Stimulated activated CD8-positive, alpha-beta memory T cell treated with anti-CD3 and anti-CD28 coated beads, Interleukin-15, amount 100 ng/mL, for 24 hours (primary cell): Measurements from ENCODE around the gene POLD1.
"Not testable (repeated sequence)": the region's sequence is repeated elsewhere in the genome, so short reads cannot be mapped to it uniquely, and the experiment has no call there.

Experiments
- DNase-seq: peaks from one replicate; pipeline ENCODE4 v3.0.0-alpha.2; 2020; ENCODE audit warnings: low read depth

POLD1 gene

DNA sequence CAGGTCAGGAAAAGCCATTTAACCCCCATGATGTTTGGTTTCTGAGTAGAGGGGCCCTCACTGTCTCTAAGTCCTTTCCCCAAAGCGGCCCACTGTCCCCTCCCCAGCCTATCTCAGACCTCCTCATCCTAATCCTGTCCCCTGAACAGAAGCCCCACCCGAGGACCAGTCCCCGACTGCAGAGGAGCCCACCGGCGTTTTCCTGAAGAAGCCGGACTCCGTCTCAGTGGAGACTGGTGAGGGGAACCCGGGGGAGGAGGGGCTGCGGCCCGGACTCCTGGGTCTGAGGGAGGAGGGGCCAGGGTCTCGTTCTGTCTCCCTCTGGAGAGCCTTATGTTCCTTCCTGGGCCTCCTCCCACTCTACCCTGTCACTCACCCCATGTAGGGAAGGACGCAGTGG, 51.5 kb downstream of the POLD1 start:
- no peak for DNase-seq

DNA sequence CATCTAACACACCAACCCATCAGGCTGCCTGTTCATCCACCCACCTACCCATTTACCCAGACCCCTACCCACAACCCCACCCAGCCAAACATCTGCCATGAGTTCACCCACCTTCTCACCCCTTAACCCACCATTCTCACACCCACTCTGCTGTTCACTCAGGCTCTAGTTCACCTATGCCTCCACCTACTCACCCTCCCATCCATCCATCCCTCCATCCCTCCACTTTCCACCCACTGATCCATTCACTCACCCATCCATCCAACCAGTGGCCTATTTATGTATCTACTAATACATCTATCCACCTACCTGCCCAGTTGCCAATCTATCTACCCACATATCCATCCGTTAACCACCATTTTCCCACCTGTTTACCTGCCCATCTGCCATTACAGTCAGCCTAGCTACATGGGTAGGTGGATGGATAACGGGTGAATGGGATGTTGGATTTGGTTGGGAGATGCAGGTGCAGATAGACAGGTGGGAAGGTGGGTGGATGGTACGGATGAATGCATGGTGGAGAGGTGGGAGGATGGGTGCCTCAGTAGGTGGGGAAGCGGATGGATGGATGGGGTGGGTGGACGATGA, 53.8 kb downstream of the POLD1 start:
- no peak for DNase-seq

DNA sequence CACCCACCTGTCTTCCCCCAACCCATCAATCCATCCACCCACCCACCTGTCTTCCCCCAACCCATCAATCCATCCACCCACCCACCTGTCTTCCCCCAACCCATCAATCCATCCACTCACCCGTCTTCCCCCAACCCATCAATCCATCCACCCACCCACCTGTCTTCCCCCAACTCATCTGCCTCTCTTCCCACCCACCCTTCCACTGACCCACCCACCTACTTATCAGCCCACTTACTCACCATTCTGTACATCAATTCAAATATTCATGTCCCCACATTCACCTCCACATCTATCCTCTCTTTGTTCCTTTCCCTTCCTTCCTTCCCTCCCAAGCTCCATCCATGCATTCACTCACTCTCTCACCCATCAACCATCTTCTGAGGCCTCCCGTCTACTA, 55.0 kb downstream of the POLD1 start:
- DNase-seq, result not testable (repeated sequence)

DNA sequence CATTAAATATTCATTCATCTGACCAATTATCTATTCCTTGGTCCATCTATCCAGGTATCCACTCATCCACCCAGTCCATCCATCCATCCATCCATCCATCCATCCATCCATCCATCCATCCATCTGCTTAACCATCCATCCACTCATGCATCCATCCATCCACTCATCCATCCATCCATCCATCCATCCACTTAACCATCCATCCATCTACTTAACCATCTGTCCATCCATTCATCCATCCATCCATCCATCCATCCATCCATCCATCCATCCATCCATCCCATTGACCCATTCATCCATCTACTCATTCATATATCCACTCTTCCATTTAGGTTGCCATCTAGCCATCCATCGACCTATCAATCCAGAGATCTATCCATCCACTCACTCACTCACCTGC, 59.9 kb downstream of the POLD1 start:
- no peak for DNase-seq

DNA sequence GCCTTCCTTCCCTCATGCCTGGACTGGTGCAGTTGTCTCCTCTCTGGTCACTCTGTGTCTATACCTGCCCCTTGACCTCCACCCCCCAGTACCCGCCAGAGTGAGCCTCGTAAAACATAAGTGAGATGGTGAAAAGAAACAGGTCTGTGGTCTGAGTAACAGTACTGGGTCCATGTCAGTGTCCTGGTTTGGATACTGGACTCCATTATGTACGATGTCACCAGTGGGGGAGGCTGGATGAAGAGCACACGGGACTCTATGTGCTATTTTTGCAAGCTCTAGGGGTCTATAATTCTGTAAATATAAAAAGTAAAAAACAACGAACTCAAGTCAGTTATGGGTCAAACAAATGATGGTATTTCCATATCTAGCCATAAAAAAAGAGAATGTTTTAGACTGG, 62.9 kb downstream of the POLD1 start:
- no peak for DNase-seq

DNA sequence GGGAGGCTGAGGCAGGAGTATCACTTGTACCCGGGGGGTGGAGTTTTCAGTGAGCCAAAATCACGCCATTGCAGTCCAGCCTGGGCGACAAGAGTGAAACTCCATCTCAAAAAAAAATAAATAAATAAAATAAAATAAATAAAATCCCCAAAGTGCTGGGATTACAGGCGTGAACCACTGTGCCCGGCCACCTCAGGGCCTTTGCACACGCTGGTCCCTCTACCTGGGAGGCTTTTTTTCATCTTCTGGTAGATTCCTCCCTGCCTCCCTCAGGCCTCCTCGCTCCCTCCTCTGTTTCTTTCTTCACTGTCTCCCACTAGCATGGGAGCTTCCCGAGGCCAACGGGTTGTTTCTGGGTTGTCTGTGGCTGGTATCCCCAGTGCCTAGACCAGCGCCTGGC, 63.6 kb downstream of the POLD1 start:
- no peak for DNase-seq

DNA sequence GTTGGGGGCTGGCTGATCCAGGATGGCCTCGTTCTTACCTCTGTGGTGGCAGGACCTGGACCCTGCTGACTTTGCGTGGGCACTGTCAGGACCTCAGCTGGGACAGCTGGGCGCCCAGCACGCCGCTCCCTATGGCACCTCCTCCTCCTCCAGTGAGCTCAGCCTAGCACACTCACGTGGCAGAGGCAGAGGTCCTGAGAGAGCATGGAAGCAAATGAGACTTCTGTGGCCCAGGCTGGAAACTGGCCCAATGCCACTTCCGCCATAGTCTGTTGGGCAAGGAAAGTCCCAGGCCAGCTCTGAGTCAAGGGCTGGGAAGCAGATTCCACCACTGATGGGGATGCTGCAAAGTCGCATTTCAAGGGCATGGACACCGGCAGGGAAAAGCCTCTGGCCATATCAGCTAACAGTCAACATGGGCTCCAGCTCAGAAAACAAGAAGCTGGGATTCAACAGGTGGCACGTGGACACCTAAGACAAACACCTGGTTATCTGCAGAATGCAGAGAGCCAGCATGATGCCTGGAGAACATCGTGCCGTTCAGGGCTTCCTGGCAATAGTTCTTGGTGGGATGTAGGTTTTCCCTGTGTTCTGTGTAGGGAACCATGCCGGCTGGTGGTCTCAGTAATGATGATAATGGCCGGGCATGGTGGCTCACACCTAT, 65.2 kb downstream of the POLD1 start:
- DNase-seq, result no peak

DNA sequence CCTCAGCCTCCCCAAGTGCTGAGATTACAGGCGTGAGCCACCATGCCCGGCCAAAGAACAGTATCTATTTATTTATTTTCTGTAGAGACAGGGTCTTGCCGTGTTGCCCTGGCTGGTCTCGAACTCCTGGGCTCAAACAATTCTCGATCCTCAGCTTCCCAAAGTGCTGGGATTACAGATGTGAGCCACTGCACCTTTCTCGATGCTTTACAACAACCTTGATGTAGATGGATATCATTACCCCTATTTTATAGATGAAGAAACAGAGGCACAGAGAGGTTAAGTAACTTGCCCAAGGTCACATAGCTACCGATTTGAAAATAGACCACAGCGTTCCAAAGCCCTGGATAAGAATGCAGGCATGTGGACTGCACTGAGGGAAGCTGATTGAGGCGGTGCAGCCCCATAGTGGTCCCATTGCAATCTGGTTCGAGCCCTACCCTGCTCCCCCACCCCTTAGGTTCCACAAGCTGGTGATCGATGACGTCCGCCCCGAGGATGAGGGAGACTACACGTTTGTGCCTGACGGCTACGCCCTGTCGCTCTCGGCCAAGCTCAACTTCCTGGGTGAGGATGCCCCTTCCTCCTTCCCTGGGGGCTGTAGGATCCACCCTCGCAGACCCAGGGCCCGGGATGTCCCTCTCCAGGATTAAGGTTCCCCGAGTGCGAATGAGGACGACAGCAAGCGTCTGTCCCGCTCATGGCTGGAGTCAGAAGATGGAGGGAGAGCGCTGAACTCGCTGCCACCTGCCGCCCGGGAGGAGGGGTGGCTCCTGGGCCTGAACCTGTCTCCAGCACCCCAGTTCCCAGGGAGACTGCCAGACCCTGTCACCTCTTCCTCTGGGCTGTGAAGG, 66.4 kb downstream of the POLD1 start:
- DNase-seq, result no peak

DNA sequence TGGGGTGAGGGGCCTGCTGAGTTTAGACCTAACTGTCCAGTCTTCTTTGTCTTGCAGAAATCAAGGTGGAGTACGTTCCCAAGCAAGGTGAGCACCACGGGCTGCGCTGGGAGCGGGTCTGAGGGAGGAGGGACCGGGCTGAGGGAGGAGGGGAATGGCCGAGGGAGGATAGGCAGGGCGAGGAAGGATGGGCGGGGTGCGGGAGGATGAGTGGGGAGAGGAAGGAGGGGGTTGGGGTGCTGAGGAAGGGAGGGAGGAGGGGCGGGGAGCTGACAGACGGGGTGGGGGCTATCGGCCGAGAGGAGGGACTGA, 67.0 kb downstream of the POLD1 start:
- DNase-seq, result no peak

DNA sequence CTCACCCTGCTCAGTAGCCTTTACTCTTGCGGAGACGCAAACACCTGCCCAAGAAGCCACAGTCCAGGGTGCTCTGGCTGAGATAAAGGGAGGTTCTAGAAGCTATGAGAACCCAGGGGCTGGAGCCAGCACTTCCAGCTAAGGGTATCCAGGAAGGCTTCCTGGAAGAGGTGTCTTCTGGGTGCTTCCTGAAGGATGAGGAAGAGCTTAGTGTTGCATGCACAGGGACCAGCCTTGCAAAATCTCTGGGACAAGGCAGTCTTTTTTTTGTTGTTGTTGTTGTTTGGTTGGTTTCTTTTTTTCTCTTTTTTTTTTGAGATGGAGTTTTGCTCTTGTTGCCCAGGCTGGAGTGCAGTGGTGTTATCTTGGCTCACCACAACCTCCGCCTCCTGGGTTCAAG, 69.1 kb downstream of the POLD1 start:
- DNase-seq, result no peak

DNA sequence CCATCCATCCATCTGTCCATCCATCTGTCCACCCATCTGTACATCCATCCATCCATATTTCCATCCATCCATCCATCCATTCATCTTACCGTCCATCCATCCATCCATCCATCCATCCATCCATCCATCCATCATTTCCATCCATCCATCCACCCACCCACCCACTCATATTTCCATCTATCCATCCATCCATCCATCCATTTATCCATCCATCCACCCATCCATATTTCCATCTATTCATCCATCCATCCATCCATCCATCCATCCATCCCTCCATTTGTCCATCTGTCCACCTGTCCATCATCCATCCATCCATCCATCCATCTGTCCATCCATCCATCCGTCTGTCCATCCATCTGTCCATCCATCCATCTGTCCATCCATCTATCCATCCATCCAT, 71.8 kb downstream of the POLD1 start:
- DNase-seq, result no peak

DNA sequence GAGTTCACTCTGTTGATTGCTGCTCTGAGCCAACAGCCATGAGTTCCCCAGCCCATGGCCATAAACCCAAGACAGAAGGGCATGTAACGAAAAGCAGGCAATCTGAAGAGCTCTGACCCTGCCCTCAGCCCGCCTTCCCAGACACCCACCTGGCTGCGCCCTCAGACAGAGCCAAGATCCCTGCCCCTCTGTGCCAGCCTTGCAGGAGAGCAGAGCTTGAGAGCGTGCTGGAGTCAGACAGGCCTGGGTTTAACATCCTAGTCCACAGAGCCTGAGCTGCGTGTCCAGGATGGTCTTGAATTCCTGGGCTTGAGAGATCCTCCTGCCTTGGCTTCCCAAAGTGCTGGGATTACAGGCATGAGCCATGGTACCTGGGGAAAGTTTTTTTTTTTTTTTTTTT, 73.2 kb downstream of the POLD1 start:
- DNase-seq, result no peak

DNA sequence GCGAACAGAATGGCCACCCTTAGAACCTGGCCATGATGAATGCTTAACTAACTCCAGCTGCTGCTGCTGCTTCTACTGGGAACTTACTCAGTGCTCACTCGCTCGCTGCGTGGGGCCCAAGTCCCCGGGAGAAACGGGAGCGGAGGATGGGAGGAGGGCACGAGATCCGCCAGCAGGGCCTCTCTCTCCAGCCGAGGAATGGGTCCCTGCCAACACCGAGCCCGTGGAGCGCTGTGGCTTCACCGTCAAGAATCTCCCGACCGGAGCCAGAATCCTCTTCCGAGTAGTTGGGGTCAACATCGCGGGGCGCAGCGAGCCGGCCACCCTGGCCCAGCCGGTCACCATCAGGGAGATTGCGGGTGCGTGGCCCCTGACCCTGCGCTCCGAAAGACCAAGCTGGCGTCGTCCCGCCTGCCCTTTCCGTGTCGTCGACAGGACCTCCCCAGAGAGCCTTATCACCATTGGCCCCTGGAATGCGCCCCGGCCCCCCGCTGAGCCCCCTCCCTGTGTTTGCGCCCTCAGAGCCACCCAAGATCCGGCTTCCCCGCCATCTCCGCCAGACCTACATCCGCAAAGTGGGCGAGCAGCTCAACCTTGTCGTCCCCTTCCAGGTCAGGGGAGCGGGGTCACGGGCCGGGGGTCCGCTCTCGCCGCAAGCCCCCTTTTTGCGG, 74.4 kb downstream of the POLD1 start:
- no peak for DNase-seq

DNA sequence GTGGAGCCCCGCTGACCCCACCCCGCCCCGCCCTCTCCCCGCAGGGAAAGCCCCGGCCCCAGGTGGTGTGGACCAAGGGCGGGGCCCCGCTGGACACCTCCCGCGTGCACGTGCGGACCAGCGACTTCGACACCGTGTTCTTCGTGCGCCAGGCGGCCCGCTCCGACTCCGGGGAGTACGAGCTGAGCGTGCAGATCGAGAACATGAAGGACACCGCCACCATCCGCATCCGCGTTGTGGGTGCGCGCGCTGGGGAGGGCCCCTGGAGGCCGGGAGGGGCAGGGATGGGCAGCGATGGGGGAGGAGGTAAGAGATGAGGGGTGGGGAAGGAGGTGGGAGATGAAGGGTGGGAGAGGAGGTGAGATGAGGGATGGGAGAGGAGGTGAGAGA, 74.9 kb downstream of the POLD1 start:
- DNase-seq, result no peak

DNA sequence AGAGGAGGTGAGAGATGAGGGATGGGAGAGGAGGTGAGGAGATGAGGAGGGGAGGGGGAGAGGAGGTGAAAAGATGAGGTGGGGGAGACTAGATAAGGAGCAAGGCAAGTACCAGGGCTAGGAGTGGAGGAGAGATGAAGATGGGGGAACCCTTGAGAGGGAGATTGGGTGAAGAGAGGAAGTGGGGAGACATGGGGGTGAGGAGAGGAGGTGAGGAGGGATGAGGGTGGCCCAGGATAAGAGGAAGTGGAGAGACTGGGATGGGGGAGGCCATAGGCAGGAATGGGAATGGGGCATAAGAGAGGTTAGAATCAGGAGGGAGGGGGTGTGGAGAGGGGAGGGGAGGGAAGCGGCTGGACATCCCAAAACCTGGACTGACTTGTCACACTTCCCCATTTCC, 75.5 kb downstream of the POLD1 start:
- DNase-seq, result no peak

DNA sequence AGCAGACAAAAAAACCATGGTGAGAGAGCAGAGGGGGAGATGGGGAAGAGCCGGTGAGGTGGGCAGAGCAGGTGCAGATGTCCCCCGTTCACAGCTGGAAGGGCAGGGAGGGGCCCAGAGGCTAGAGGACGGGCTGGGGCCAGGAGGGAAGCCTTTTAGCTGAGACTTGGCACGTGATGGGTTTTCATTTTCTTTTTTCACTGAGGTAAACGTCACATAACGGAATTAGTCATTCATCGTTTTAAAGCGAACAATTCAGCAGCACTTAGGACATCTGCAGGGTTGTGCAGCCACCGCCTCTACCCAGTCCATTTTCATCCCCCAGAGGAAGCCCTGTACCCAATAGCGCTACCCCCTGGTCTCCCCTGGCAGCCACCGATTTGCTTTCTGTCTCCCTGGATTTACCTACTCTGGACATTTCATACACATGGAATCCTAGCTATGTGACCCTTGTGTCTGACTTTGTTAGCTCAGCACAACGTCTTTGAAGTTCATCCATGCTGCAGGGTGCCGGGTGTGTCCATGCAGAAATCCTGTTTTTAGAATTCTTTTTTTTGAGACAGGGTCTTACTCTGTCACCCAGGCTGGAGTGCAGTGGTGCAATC, 76.1 kb downstream of the POLD1 start:
- DNase-seq, result no peak

DNA sequence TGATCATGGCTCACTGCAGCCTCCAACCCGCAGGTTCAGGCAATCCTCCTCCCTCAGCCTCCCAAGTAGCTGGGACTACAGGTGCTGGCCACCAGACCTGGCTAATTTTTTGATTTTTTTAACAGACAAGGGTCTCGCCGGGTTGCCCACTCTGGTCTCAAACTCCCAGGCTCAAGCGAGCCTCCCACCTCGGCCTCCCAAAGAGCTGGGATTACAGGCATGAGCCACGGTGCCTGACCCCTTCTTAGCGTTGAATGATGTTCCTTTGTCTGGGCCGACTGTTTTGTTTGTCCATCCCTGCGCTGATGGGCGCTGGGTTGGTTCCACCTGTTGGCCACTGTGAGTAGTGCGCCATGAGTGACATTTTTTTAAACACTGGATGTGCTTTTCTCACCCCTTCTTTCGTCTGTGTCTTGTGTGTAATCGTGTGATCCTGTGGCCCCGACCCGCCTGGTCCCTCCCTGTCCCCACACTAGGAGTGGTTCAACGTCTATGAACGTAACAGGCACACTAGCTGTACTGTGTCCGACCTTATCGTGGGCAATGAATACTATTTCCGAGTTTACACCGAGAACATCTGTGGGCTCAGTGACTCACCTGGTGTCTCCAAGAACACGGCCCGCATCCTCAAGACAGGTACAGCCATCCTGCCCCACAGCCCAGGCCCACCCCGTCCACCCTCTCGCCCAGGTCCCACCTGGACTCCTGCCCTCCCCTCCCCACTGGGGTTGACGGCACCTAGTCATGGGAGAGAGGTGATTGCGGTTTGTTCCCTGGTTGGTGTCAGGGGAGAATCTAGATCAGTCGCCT, 77.1 kb downstream of the POLD1 start:
- DNase-seq, result peak; percentile 24

DNA sequence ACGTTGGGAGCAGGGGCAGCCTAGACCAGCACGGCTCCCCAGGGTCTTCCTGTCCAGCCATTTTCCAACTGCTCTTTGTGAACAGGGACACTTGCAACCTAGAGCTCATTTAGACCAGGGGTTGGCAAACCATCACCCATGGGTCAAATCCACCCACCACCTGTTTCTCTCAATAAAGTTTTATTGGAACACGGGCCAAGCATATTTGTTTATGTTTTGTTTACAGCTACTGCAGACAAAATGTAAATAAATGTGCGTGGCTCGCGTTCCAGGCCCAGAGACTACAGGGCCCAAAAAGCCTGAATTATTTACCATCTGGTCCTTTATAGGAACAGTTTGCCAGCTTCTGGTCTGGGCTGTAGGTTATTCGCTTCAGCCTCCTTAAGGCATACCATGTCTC, 78.8 kb downstream of the POLD1 start:
- DNase-seq, result no peak

DNA sequence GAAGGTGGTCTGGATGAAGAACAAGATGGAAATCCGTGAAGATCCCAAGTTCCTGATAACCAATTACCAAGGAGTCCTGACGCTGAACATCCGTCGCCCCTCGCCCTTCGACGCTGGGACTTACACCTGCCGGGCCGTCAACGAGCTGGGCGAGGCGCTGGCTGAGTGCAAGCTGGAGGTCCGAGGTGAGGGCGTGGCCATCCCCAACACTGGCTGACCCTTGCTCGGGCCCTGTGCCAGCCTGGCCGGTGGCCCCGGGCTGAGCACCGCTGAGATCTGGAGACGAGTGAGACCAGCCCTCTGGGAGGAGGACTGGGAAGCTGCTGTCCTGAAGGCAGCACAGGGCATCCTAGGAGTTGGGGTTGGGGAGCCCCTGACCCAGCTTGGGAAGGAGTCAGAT, 80.2 kb downstream of the POLD1 start:
- no peak for DNase-seq

DNA sequence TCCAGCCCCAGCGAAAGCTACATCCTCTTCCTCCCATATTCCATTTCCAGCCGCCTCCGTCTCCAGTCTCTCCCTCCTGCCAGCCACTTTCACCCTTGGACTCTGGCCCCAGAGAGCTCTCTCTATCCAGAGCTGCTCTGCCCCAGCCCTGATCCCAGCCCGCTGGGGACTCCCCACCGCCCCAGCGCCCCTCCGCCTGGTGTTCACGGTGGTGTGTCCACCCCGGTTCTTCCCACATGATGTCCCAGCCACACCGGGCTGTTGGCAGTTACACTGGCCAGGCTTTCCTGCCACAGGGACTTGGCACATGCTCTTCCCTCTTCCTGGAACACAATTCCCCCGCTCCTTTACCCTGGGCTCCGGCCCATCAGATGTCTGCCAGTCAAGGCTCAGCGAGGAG, 80.9 kb downstream of the POLD1 start:
- DNase-seq, result no peak

DNA sequence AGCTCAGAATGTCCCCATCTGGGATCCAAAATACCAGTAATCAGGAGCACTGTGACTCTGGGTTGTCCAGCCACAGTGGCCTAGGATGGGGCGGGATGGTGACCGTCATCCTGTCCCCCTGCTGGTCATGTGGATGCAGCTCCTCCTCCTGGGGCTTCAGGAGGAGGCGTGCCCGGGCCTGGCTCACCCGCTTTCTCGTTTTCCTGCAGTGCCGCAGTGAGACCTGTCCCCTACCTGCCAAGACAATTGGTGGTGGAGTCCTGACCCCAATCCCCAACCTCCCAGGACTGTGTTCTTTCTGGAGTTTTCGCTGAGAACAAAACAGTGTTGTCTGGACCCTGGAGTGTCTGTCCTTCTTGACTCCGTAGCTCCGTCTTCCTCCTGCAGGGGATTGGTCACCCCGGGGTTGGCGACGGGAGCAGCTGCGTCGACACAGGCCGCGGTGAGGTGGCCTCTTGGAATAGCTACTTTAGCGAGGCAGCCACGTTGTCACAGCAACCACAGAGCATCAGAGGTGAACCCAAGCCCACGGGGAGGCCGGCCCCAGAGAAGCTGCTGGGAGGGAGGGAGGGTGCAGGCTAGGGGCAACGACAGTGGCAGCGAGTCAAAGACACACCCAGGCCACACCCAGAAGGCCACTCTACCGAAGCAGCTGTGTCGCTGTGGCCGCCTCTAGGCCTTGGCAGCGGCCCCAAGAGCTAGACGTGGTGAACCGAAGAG, 82.0 kb downstream of the POLD1 start:
- DNase-seq, result no peak
